ENCODE data around the gene SLC43A2.
"Not testable (repeated sequence)": the region's sequence is repeated elsewhere in the genome, so short reads cannot be mapped to it uniquely, and the experiment has no call there.

The SLC43A2 gene

DNA sequence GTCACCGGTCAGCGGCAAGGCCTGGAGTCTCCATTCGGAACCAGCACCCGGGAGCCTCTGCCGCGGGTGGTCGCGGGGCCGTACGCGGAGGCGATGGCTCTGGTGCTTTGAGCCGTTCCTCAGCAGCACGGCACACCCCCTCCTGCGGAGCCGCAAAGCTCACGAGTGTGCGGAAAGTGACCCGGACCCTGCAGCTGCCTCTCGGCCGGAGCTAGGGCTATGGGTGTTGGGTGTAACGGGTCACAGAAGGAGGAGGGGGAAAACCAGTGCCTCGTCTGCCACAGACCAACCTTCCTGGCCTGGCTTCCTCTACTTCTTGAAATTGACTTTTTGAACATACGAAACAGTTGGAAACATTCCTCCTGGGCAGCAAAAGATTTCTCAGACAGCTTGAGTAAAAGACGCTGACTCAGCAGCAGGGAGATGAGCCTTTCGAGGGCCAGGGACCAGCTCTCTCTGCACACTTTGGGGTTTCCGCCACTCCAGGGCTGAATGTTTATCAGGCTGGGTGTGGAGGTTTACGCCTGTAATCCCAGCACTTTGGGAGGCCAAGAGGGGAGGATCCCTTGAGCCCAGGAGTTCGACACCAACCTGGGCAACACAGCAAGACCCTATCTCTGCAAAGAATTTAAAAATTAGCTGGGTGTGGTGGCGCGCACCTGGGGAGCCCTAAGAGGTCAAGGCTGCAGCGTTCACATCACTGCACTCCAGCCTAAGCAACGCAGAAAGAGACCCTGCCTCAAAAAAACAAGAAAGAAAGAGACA is 39.6 kb downstream of the SLC43A2 start:
- DNase-seq = no peak

DNA sequence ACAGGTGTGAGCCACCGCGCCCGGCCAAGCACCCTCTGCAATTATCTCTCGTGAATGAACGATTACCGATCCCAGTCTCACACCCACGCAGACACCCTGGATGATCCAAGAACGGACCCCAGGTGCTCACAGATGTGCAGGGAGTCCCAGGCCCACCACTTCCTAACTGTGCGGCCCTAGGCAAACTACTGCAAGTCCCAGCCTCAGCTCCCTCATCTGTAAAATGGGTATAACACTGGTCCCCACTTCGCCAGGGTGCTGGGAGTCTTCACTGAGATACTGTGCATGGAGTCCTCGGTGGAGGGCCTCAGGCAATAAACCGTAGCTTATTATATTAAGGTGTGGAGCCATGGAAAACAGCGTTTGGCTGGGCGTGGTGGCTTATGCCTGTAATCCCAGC is 44.5 kb downstream of the SLC43A2 start:
- DNase-seq = no peak

DNA sequence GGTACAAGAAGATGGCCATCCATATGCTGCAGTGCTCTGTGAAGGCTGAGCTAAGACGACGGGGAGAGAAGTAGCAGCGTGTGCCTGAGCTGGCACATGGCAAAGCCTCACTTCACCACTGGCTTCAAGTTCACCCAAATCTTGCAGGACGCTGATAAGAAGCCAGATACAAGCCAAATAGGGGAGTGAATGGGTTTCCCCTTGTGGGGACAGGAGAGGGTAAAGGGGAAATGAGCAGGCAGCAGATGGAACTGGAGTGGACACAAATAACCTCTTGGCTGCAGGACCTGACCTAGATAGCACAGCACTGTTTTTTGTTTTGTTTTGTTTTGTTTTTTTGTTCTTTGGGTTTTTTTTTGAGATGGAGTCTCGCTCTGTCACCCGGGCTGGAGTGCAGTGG is 45.1 kb downstream of the SLC43A2 start:
- DNase-seq = no peak

DNA sequence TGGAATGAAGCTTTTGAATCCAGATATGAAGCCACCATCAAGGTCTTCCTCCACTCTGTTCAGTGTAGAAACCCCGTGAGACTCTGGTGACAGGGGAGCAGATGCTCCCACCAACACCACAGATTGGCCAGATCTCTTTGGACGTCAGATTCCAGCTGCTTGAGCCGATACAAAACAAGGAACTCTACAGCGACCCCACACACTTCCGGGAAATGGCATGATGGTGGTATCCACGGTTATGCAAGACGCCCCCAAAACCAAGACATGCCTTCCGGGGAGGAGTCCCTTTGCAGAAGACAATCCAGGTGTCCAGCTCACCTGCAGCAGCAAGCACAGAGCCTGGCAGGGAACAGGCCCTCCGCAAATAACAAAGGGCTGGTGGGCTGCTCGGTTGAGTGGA is 46.3 kb downstream of the SLC43A2 start:
- no peak for DNase-seq

DNA sequence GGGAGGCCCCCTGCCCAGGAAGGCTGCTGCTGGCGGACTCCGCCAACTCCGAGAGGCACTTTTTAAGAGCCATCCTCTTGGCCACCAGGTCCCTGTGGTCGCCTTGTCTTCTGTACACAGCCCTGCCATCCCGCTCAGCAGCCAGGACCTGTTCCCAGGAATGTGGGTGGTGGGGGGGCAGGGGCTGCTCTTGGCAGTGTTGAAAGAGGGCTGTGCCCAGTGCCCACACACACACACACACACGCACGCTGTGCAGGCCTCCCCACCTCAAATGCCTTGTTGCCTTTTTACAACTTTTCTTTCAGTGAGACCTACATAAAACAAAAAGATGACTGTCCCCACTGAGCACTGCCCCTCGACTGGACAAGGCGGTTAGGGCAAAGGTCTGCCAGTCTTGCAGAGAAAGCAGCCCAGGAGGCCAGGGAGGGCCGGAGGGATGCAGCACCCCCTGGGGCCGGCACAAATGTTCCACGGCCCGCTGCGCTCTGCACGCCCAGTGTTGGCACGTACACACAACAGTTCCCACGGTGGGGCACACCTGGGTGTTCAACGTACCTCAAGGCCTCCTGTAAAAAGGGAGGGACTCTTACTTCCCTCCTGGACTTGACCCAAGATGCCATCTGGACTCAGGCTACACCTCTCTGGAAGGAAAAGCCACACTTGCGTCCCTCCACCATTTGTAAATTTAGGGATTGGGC is 47.5 kb downstream of the SLC43A2 start:
- no peak for DNase-seq

DNA sequence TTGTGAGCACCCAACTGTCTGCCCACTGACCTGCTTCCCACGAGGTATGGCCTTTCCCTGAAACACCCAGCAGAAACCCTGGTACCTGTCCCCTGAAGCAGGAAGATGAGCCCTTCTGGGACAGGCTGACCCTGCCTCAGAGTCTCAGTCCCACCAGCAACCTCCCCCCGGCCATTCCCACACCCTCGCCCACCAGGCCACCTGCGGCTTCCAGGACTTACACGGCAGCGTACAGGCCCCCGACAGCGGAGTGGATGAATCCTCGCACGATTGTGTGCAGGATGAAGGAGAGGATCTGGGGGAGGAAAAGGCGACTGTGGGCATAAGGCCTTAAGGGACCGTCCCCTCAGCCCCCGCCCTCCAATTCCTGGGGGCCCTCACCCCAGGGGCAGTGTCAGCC is 50.6 kb downstream of the SLC43A2 start:
- no peak for DNase-seq

DNA sequence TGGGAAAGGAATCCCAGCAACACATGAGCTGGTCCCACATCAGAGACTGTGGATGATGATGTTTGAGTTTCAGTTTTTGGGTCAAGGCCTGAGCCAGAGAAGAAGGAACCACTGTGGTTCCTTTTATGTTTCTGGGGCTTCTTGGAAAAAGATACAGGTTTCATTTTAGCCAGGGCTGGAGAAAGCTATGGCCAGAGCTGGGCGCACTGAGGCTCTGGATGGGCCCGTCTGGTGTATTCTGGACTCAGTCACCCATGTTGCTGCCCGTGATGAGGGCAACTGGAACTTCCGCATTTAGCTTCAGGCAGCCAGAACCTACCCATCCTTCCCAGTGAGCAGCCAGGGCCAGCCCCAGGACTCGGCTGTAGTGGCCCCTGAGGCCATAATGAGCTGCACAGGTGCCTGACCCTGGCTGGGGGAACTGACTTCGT is 51.0 kb downstream of the SLC43A2 start:
- DNase-seq = no peak

DNA sequence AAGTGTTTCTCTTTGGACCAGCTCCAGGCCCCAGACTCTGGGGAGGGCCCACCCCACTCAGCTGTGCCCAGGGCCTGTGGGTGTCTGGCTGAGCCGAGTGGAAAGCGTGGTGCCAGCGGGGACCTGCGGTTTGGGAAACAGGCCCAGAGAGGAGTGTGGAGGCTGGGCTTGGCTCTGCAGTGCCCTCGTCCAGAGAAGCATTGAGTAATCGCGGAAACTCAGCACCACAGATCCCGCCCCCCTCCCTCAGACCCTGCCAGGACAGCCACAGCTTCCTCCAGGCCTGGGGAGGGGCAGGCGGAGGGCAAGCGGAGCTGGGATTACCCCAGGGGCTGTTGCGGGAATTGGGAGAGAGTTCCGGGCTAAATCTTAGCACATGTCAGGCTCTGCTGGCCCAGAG is 51.5 kb downstream of the SLC43A2 start:
- peak; percentile 94 for DNase-seq

DNA sequence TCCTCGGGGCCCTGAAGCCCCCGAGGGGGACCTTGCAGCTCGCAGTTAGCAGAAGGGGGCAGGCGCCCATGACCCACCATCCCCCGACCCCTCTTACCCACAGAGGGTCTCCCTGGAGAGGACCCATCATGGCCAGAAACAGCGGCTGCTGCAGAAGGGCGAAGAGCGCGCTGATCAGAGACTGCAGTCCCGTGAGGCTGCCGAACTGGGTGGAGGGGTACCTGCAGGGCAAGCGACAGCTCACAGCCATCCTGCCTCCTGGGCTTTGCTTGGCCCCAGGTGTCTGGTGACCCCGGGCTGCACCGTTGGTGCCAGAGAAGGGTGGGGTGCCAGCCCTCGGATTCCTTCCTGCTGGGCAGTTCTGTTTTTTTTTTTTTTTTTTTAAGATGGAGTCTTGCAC is 52.1 kb downstream of the SLC43A2 start:
- no peak for DNase-seq

DNA sequence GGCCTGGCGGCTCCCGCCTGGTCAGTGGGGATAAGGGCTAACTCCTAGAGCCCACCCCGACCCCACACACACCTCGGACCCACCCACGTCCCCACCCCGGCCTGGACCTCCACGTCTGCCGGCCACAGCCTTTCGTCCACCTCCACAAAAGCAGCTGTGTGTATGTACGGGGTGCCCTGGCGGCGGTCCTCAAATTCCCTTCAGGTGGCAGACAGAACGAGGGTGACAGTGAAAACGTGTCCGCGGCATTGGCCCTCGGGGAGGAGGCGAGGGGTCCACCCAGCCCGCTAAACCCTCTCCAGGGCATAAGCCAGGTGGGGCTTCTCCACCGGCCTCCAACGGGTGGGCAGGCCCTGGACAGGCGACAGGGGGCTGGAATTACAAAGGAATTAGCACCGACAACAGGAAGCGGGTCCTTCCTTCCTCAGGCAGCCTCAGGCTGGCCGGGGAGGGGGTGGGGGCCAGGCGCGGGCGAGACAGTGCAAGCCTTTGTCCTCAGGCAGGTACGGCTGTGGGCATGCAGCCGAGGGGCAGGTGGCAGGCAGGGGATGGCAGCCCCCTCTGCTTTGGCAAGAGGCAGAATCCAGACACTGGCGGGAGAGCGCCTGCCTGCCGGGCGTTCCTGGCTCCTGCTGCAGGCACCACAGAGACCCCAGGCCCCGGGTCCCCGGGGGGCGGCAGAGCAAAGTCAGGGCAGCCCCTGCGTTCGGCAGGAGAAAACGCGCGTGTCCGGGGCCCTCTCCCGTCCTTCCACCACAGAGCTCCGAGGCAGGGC is 53.8 kb downstream of the SLC43A2 start:
- no peak for DNase-seq

DNA sequence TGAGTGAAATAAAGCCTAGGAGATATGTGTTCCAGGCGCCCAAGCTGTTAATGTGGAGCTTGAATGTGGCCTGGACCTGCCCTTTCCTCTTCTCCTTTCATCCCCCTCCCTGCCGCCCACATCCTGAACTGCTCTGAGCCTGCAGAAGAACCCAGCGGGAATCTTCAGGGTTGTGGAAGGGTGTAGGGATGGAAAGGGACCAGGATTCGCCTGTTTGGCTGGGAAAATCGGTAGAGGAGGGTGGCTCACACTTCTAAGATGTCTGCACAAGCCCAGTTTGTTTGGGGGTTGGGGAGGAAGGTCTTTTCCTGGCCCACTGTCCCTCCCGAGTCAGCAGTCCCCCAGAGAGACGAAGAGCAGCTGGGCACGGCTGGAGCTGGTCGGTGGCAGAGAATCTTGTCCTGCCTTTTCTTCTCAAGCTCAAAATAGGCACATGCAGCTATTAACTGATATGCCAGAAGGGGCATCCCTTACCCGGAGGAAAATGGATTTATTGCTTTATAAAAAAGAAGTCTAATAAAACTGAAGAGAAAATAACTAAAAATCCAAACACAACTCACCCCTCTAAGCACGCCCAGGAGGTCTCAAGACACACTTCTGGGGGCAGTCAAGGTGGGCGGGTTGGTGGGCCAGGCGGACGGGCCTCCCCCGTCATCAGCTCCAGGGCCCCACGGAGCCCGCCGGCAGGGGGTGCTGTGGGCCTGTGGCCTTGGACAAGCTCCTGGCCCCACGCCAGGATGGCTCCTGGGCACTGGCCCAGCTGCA is 54.5 kb downstream of the SLC43A2 start:
- DNase-seq = peak; percentile 89

DNA sequence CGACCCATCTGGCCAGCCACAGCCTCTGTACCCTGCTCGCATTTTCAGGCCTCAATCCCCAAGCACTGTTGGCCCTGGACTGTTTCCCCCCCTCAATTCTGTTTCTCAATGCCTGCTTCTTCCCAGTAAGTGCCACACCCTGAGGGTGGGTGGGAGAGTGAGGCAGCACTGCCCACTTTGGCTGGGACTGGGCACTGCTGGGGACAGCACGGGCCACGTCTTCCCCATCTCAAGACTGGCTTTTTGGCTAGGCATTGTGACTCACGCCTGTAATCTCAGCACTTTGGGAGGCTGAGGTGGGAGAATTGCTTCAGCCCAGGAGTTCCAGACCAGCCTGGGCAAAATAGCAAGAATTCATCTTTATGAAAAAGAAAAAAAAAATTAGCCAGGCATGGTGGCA is 56.0 kb downstream of the SLC43A2 start:
- not testable (repeated sequence) for DNase-seq

DNA sequence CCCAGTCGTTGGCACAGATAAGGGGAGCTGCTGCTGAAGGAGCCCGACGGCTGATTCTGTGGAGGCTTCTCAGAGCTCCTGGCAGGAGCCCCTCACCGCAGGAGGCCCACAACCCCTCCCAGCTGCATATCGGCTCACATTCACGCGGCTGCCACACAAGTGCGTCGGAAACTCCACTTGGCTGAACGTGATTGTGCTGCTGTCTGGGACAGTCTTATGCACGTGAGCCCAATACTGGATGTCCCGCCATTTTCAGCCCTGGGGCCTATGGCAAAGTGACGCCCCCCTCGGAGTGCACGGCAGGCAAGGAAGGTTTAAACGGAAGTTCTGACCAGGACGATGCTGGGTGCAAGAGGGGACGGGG is 57.3 kb downstream of the SLC43A2 start:
- DNase-seq = no peak

DNA sequence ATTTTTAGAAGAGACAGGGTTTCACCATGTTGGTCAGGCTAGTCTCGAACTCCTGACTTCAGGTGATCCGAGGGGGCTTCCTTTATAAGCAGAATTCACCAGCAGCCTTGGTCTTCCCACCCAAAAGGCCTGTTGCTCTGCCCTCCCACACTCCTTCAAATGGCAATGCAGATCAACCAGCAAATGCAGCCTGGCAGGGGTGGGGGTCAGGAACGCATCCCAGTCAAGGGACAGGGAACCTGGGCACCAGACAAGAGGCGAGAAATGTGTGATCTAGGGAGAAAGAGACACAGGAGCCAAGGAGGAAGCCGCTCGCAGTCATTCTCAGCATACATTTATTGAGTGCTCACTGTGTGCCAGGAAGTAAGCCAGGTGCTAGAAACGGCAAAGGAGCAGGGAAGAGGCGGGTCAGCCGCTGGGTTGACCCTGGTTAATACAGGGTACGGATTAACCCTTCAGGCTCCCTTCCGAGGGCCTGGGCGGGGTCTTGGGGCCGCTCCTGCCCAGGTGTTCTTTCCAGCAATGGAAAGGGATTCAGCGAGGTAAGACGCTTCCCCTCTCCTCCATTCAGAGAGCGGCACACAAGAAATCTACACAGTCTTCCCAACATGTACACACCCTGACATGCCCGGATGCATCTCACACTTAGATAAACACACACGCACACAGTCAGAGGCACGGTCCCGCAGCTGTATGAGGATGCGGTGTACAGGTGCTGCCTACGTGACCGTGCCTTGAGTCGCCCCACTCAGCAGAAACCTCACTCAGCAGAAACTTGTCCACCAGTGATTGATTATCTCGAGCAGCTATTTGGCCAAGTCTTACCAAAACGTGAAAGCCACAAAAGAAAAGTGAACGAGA is 59.5 kb downstream of the SLC43A2 start:
- no peak for DNase-seq

DNA sequence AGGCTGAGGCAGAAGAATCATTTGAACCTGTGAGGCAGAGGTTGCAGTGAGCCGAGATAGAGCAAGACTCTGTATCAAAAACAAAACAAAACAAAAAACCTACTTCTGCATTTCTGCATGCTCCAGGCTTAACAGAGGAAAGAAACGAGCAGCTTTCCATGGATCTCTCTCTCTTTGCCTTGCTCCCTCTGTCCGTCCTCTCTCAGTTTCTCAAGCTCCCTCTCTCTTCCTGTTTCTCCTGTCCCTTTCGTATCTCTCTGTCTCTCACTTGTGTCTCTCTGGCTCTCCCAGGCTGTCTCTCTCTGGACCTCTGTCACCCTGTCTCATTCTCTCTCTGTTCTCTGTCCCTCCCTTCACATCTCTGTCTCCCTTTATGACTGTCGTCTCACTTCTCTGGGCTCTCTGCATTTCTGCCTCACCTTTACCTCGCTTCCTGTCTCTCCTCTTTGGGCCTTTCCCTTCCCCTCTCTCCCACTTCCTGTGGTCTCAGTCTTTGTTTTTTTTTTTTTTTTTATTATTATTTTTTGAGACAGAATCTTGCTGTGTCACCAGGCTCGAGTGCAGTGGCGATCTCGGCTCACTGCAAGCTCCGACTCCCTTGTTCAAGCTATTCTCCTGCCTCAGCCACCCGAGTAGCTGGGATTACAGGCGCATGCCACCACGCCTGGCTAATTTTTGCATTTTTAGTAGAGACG is 62.0 kb downstream of the SLC43A2 start:
- no peak for DNase-seq

DNA sequence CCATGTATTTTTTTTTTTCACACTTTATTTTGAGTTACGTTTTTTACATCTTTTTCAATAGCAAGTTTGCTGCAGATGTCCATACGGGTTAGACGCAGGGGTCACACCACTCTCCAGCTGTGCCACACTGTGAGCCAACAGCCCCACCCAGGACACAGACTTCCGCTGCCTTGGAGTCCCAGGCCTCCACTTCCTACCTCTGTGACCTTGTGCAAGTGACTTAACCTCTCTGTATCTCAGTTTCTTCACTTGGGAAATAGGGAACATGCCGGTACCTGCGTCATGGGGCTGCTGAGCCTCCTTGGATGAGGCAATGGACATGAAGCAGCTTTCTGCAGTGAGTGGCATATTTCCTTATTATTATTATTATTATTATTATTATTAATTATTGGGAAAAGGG is 62.8 kb downstream of the SLC43A2 start:
- DNase-seq = no peak

DNA sequence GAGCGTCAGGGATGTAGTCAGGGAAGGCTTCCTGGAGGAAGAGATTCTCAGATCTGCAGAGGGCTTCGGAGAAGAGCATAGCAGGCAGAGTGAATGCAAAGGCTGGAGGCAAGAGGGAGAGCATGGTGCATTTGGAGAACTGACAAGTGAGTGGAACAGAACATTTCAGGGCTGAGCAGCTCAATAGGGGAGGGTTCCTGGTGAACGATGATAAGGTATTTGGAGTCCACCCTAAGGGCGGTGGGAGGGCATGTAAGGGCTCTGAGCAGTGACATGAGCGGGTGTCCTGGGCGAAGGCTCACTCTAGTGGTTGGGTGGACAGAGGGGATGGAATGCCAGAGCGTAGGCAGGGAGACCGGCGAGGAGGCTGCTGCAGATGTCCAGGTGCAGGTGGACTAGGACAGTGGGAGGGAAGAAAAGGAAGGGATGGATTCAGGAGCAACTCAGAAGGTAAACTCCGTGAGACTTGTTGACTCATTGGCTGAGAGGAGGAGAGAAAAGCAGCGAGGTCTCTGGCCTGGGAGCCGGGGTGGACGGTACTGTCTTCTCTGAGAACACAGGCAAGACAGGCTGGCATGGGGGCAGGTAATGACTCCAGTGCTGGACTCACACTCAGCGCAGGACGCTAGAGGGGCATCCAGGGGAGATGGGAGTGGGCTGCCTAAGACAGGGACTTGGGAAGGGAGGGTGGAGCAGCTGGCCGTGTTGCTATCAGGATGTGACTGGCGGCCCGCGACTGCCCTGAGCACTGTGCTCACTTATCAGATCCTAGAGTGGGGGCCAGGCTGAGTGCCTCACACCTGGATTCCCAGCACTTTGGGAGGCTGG is 64.6 kb downstream of the SLC43A2 start:
- DNase-seq = no peak

DNA sequence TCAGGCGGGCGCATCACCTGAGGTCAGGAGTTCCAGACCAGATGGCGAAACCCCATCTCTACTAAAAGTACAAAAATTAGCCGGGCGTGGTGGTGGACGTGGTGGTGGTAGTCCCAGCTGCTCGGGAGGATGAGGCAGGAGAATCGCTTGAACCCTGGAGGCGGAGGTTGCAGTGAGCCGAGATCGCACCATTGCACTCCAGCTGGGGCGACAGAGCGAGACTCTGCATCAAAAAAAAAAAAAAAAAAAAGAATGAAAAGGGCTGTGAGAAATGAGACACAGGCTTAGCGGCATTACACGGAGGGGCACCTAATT is 65.2 kb downstream of the SLC43A2 start:
- DNase-seq = not testable (repeated sequence)

DNA sequence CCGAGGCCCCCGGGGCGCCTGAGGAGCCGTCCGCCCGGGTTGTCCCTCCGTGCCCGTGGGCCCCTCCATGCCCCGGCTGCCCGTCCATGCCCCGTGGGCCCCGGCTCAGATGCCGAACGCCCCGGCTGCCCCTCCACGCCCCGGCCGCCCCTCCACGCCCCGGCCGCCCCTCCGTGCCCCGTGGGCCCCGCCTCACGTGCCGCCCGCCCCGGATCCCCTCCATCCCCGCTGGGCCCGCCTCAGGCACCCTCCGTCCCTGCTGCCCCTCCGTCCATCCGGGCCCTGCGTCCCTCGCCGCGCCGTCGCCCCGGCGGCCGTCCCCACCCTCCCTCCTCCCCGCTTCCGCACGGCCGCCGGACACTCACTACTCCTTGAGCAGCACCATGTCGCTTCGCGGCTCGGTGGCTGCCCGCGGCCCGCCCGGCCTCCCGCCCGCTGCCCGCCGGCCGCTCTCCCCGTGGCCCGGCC is 66.4 kb downstream of the SLC43A2 start:
- DNase-seq = no peak

DNA sequence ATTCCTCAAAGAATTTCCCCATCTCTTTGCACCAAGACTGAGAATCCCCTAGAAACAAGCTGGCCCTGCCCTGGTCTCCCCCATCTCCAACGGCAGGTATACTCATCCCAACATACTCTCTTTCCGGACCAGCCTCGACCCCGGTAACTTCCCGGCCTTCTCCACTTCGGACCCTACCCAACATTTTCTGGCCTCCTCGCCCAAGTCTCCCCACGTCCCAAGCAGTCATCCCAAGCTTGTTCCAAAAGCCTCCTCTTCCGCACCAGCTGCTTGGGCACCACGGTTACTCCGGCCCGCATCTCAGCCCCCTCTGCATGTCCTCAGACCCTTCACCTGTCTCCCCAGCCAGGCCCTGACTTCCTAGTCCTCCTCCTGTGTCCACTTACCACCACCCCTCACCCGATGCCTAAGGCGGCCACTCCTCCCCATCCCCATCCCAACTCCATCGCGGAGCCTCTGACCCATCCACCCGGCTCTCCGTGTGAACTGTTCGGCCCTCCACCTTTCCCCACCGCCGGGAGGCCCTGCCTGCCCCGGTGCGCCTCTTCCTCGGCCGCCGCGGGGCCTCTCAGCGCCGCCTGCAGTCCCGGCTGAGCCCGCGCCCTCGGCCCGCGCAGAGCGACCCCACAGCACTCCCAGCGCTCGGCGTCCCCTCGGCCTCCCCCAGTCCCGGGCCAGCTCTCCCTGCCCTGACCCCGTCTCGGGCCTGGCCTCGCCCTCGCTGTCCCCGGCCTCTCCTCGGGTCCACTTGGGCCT is 67.0 kb downstream of the SLC43A2 start:
- DNase-seq = no peak

Measured in femur (tissue), 1 donor.